NT2/D1 (cell line): ENCODE measurements around the gene SAMM50.

Experiments
- DNase-seq: peaks from one replicate; pipeline ENCODE4 v3.0.0-alpha.2; 2011; ENCODE audit warnings: low read depth, low spot score
- H3K27me3 ChIP-seq: 2 replicates; pipeline ENCODE4 v1.6.0; 2011; ENCODE audit warnings: mild to moderate bottlenecking; ENCODE audit not compliant: insufficient read length, insufficient read depth
- H3K36me3 ChIP-seq: 2 replicates; pipeline ENCODE4 v1.6.1; 2011; ENCODE audit warnings: mild to moderate bottlenecking, low read length, mixed read lengths; ENCODE audit not compliant: insufficient read depth, insufficient read length
- H3K4me1 ChIP-seq: 2 replicates; pipeline ENCODE4 v1.5.1; 2011; ENCODE audit not compliant: insufficient read depth, insufficient read length
- H3K4me3 ChIP-seq: 2 replicates; pipeline ENCODE4 v1.5.1; 2011; ENCODE audit warnings: low read depth; ENCODE audit not compliant: insufficient read length
- H3K9ac ChIP-seq: 2 replicates; pipeline ENCODE4 v1.6.0; 2011; ENCODE audit warnings: low read depth; ENCODE audit not compliant: insufficient read length
- H3K9me3 ChIP-seq: 2 replicates; pipeline ENCODE4 v1.5.1; 2011; ENCODE audit warnings: mild to moderate bottlenecking, low read length; ENCODE audit not compliant: insufficient read depth
- SUZ12 ChIP-seq: IDR thresholded peaks from 2 replicates; pipeline ENCODE4 v1.6.1; 2011; ENCODE audit not compliant: insufficient read length, insufficient read depth; ENCODE audit errors: extremely low read depth
- YY1 ChIP-seq: IDR thresholded peaks from 2 replicates; pipeline ENCODE4 v1.6.1; 2011; ENCODE audit not compliant: insufficient read length, insufficient read depth
- ZNF274 ChIP-seq: IDR thresholded peaks from 2 replicates; pipeline ENCODE4 v1.6.1; 2011; ENCODE audit warnings: mild to moderate bottlenecking, low read depth, low read length

Gene SAMM50

DNA sequence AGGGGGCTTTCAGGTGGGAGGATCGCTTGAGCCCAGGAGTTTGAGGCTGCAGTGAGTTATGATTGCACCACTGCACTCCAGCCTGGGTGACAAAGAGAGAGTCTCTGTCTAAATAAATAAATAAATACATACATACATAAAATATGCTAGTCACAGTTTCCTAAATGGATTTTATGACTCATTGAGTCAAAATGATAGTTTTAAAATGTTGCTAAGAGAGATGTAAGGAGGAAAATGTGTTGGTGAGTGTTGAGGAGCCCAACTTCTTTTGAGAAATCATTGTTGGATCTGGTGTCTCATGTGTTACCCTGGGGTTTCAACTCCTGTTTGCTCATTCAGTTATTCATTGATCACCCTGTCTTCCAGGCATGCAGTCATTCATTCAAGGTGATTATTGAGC, 89.9 kb downstream of the SAMM50 start:
- TF ChIP-seq SUZ12: no peak
- TF ChIP-seq ZNF274: no peak
- no peak for TF ChIP-seq YY1
- Histone ChIP-seq H3K9me3 (no peaks in the 10 kb centered on the region), H3K4me1 (peaks cover 8% of the 10 kb centered on the region), H3K36me3 (no peaks in the 10 kb centered on the region), H3K9ac (no peak overlapping the region), H3K4me3 (no peak overlapping the region), H3K27me3 (no peaks in the 10 kb centered on the region)
- DNase-seq: no peak
